ENCODE results near the gene GPATCH1. TPM values are rescaled to one million over a fixed set of nuclear protein-coding genes. Genes with fewer than 3 reads are reported as not detected.

GPATCH1 gene
- total and polyA plus RNA-seq, 2 of the 8 experiments (the other 6 are each of a cell fraction or from before 2014, with no cell fraction given) = 4.3 to 8.2 TPM

- TF ChIP-seq ATF2 (IDR thresholded peaks at IDR 0.05; ENCODE audit: low read length) = no peak
- 0 out of 2 replicates have a peak, but pooled peaks have one; percentile 26 for TF ChIP-seq CEBPB (IDR thresholded peaks at IDR 0.05; ENCODE audit: low read depth, low read length)
- TF ChIP-seq EZH2 (IDR thresholded peaks at IDR 0.05; ENCODE audit: low read depth, low read length, severe bottlenecking) = no peak
- no peak for TF ChIP-seq SIRT6 (IDR thresholded peaks at IDR 0.05; ENCODE audit: low read length)
- TF ChIP-seq SP4 (IDR thresholded peaks at IDR 0.05; ENCODE audit: low read length) = 0 out of 2 replicates have a peak, but pooled peaks have one; percentile 51
- TF ChIP-seq FOSL1 (IDR thresholded peaks at IDR 0.05; ENCODE audit: insufficient read depth, low read depth, low read length) = no peak
- TF ChIP-seq HDAC2 (IDR thresholded peaks at IDR 0.05; ENCODE audit: borderline replicate concordance in 1 of 2, low read depth in 2 of 2, low read length in 2 of 2) = peak in 1 of 2 experiments; percentile 68; a peak in 1 of 4 replicates
- TF ChIP-seq BCL11A (IDR thresholded peaks at IDR 0.05; ENCODE audit: low read depth in 2 of 2, low read length in 2 of 2) = no peak
- no peak for TF ChIP-seq CBX8 (IDR thresholded peaks at IDR 0.05; ENCODE audit: borderline replicate concordance, low read depth, low read length)
- no peak for TF ChIP-seq TCF12 (IDR thresholded peaks at IDR 0.05; ENCODE audit: low read depth, low read length)
- peak; percentile 97 for TF ChIP-seq SAP30 (IDR thresholded peaks at IDR 0.05; ENCODE audit: insufficient read depth, insufficient replicate concordance, low read length)
- no peak for TF ChIP-seq CBX5 (IDR thresholded peaks at IDR 0.05; ENCODE audit: low read depth, low read length)
- TF ChIP-seq POLR2AphosphoS5 (IDR thresholded peaks at IDR 0.05; ENCODE audit: low read depth, low read length) = peak; percentile 42; the same call in 1 of the 2 replicates
- TF ChIP-seq MAFK (IDR thresholded peaks at IDR 0.05; ENCODE audit: low read depth, low read length) = no peak
Measured at GRCh38 chr19:33080761-33081681, at the start of gene GPATCH1 (continued).
